ENCODE measurements around the gene STK33. TPM values are rescaled to one million over a fixed set of nuclear protein-coding genes. Genes with fewer than 3 reads are reported as not detected.
"Not testable (repeated sequence)": the region's sequence is repeated elsewhere in the genome, so short reads cannot be mapped to it uniquely, and the experiment has no call there.

The STK33 gene
- total RNA-seq, 1 experiment from 2014 or later, result 5.8 TPM

DNA sequence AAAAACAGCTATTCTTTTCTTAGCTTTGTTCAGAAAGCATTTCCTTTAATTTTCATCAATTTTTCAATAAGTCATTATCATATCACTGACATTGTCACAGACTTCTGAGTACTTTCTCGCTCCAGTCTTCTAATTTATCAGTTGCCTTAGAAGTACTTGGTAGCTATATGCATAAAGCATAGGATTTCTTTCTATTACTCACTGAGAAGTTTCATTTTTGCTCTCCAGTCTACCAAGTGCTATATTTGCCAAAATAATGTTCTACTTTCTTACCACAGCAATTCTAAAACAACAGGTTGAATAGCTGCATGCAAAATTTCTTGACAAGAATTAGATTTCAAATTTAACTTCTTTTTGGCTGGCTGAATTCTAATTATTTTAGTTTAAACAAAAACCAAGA, 116.3 kb downstream of the STK33 start:
- intact Hi-C loops (cut with micrococcal nuclease; ENCODE audit: unreplicated experiment), result no loop called here
- no peaks in the 10 kb centered on the region for H3F3A ChIP-seq (ENCODE audit: insufficient read depth, low read depth)

DNA sequence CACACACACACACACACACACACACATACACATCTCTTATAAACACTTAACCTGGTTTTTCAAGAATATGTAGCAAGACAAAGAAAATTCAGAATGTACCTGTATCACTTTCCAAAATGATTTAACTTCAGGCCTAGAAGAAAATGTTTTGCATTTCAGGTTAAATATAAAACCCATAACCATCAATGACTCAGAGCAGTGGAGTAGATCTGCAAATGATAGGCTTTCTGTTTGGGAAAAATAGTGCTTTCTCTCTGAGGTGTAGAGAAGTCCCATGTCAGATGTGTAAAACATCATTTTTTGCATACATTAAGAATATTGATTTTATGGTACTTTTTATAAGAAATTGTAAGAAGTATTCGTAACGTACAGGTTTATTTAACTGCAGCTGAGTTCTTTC, 116.9 kb downstream of the STK33 start:
- Histone ChIP-seq H3K27me3 (ENCODE audit: insufficient read depth, low read depth) (no peaks in the 10 kb centered on the region), H3K4me3 (no peak overlapping the region), H2AFZ (no peak overlapping the region), H3K9me3 (ENCODE audit: insufficient read depth, low read depth) (no peaks in the 10 kb centered on the region), H4K20me1 (ENCODE audit: insufficient read depth) (no peaks in the 10 kb centered on the region), H3F3A (ENCODE audit: insufficient read depth, low read depth) (no peaks in the 10 kb centered on the region), H3K4me1 (replicated peaks; ENCODE audit: insufficient read depth) (no peaks in the 10 kb centered on the region), H3K36me3 (ENCODE audit: low read depth) (no peaks in the 10 kb centered on the region), H3K9me2 (ENCODE audit: insufficient read depth) (no peaks in the 10 kb centered on the region), H3K4me2 (no peak overlapping the region), H3K27ac (no peak overlapping the region), H3K79me2 (ENCODE audit: low read depth) (no peaks in the 10 kb centered on the region)
- TF ChIP-seq, protein P1, sequence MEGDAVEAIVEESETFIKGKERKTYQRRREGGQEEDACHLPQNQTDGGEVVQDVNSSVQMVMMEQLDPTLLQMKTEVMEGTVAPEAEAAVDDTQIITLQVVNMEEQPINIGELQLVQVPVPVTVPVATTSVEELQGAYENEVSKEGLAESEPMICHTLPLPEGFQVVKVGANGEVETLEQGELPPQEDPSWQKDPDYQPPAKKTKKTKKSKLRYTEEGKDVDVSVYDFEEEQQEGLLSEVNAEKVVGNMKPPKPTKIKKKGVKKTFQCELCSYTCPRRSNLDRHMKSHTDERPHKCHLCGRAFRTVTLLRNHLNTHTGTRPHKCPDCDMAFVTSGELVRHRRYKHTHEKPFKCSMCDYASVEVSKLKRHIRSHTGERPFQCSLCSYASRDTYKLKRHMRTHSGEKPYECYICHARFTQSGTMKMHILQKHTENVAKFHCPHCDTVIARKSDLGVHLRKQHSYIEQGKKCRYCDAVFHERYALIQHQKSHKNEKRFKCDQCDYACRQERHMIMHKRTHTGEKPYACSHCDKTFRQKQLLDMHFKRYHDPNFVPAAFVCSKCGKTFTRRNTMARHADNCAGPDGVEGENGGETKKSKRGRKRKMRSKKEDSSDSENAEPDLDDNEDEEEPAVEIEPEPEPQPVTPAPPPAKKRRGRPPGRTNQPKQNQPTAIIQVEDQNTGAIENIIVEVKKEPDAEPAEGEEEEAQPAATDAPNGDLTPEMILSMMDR (conservative IDR thresholded peaks at IDR 0.05), result no peak
- no peak for TF ChIP-seq EZH2 (IDR thresholded peaks at IDR 0.05; ENCODE audit: low read depth)
- intact Hi-C loops (cut with micrococcal nuclease; ENCODE audit: unreplicated experiment), result no loop called here
- ChIA-PET CTCF (no interaction called here), POLR2A (ENCODE audit: unreplicated experiment) (no interaction called here)
- DNase-seq, result no peak
- no TSS peak for BruUV-seq (replicated peaks)

More for the DNA sequence above, 116.3 kb downstream of the STK33 start:
- POLR2A ChIA-PET (ENCODE audit: unreplicated experiment), result no interaction called here
- CTCF ChIA-PET, result no interaction called here
- Histone ChIP-seq H2AFZ (no peak overlapping the region), H3K9me2 (ENCODE audit: insufficient read depth) (no peaks in the 10 kb centered on the region), H3K4me3 (no peak overlapping the region), H3K27ac (no peak overlapping the region), H3K79me2 (ENCODE audit: low read depth) (no peaks in the 10 kb centered on the region), H3K4me2 (no peak overlapping the region), H4K20me1 (ENCODE audit: insufficient read depth) (no peaks in the 10 kb centered on the region), H3K9me3 (ENCODE audit: insufficient read depth, low read depth) (no peaks in the 10 kb centered on the region), H3K4me1 (replicated peaks; ENCODE audit: insufficient read depth) (no peaks in the 10 kb centered on the region), H3K27me3 (ENCODE audit: insufficient read depth, low read depth) (no peaks in the 10 kb centered on the region), H3K36me3 (ENCODE audit: low read depth) (no peaks in the 10 kb centered on the region)
- TF ChIP-seq, protein P1 (conservative IDR thresholded peaks at IDR 0.05), result no peak
- no peak for TF ChIP-seq EZH2 (IDR thresholded peaks at IDR 0.05; ENCODE audit: low read depth)
- BruUV-seq (replicated peaks), result no TSS peak
- DNase-seq, result no peak

DNA sequence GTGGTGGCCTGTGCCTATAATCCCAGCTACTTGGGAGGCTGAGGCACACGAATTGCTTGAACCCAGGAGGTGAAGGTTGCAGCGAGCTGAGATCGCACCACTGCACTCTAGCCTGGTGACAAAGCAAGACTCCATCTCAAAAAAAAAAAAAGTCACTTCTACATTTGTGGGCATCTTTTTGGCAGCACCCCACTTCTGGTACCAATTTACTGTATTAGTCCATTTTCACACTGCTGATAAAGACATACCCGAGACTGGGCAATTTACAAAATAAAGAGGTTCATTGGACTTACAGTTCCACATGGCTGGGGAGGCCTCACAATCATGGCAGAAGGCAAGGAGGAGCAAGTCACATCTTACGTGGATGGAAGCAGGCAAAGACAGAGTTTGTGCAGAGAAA, 126.2 kb downstream of the STK33 start:
- H3K36me3 ChIP-seq (ENCODE audit: low read depth); BruUV-seq (replicated peaks); intact Hi-C loops (cut with micrococcal nuclease; ENCODE audit: unreplicated experiment); H3F3A ChIP-seq (ENCODE audit: insufficient read depth, low read depth); H3K9me2 ChIP-seq (ENCODE audit: insufficient read depth); H3K79me2 ChIP-seq (ENCODE audit: low read depth); H4K20me1 ChIP-seq (ENCODE audit: insufficient read depth); H3K4me1 ChIP-seq (replicated peaks; ENCODE audit: insufficient read depth); DNase-seq; CTCF ChIA-PET; H3K27me3 ChIP-seq (ENCODE audit: insufficient read depth, low read depth); POLR2A ChIA-PET (ENCODE audit: unreplicated experiment); H3K27ac ChIP-seq; H3K4me2 ChIP-seq; H3K9me3 ChIP-seq (ENCODE audit: insufficient read depth, low read depth); H3K4me3 ChIP-seq; H2AFZ ChIP-seq: not testable (repeated sequence)

DNA sequence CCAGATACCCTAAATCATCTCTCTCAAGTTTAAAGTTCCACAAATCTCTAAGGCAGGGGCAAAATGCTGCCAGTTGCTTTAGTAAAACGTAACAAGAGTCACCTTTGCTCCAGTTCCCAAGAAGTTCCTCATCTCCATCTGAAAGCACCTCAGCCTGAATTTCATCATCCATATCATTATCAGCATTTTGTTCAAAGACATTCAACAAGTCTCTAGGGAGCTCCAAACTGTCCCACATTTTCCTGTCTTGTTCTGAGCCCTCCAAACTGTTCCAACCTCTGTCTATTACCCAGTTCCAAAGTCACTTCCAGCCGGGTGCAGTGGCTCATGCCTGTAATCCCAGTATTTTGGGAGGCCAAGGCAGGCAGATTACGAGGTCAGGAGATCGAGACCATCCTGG, 126.7 kb downstream of the STK33 start:
- H3K36me3 ChIP-seq (ENCODE audit: low read depth); H3K4me2 ChIP-seq; H4K20me1 ChIP-seq (ENCODE audit: insufficient read depth); H3K27me3 ChIP-seq (ENCODE audit: insufficient read depth, low read depth); CTCF ChIA-PET; intact Hi-C loops (cut with micrococcal nuclease; ENCODE audit: unreplicated experiment); H3F3A ChIP-seq (ENCODE audit: insufficient read depth, low read depth); H2AFZ ChIP-seq; BruUV-seq (replicated peaks); H3K4me3 ChIP-seq; H3K9me2 ChIP-seq (ENCODE audit: insufficient read depth); DNase-seq; H3K27ac ChIP-seq; H3K79me2 ChIP-seq (ENCODE audit: low read depth); H3K4me1 ChIP-seq (replicated peaks; ENCODE audit: insufficient read depth); H3K9me3 ChIP-seq (ENCODE audit: insufficient read depth, low read depth); POLR2A ChIA-PET (ENCODE audit: unreplicated experiment): not testable (repeated sequence)

DNA sequence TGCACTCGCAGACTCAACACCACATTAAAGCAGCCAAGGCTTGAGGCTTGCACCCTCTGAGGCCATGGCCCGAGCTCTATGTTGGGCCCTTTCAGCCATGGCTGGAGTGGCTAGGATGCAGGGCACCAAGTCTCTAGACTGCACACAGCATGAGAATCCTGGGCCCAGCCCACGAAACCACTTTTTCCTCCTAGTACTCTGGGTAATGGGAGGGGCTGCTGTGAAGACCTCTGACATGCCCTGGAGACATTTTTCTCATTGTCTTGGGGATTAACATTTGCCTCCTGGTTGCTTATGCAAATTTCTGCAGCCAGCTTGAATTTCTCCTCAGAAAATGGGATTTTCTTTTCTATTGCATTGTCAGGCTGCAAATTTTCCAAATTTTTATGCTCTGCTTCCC, 127.1 kb downstream of the STK33 start:
- H3K4me2 ChIP-seq; H3K9me2 ChIP-seq (ENCODE audit: insufficient read depth); H3K27ac ChIP-seq; CTCF ChIA-PET; intact Hi-C loops (cut with micrococcal nuclease; ENCODE audit: unreplicated experiment); H4K20me1 ChIP-seq (ENCODE audit: insufficient read depth); H3K36me3 ChIP-seq (ENCODE audit: low read depth); H3F3A ChIP-seq (ENCODE audit: insufficient read depth, low read depth); POLR2A ChIA-PET (ENCODE audit: unreplicated experiment); H3K4me1 ChIP-seq (replicated peaks; ENCODE audit: insufficient read depth); H3K9me3 ChIP-seq (ENCODE audit: insufficient read depth, low read depth); H3K27me3 ChIP-seq (ENCODE audit: insufficient read depth, low read depth); BruUV-seq (replicated peaks); H3K4me3 ChIP-seq; DNase-seq; H2AFZ ChIP-seq; H3K79me2 ChIP-seq (ENCODE audit: low read depth): not testable (repeated sequence)
